ENCODE measurements around the gene SDK1.

DNA sequence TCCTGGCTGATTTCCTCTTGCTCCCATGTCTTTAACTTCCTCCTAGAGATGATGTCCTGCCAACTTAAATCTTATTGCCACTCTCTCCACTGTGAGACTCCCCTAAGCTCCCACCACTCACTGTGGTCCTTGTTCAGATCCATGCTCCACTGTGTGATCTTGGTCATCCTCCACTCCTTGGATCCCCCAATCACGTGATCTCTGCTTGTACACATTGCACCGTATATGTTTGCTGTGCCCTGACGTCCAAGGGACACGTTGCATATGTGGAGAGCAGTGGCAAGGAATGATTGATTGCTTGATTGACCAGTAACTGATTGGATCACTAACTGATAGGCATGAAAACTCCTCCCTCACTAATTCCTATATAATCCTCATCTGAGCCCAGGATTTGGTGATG lies 395.1 kb downstream of the SDK1 start:
- TF ChIP-seq, protein P1, sequence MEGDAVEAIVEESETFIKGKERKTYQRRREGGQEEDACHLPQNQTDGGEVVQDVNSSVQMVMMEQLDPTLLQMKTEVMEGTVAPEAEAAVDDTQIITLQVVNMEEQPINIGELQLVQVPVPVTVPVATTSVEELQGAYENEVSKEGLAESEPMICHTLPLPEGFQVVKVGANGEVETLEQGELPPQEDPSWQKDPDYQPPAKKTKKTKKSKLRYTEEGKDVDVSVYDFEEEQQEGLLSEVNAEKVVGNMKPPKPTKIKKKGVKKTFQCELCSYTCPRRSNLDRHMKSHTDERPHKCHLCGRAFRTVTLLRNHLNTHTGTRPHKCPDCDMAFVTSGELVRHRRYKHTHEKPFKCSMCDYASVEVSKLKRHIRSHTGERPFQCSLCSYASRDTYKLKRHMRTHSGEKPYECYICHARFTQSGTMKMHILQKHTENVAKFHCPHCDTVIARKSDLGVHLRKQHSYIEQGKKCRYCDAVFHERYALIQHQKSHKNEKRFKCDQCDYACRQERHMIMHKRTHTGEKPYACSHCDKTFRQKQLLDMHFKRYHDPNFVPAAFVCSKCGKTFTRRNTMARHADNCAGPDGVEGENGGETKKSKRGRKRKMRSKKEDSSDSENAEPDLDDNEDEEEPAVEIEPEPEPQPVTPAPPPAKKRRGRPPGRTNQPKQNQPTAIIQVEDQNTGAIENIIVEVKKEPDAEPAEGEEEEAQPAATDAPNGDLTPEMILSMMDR (conservative IDR thresholded peaks at IDR 0.05; ENCODE audit: low read length) = no peak
- TF ChIP-seq EZH2phosphoT487 (IDR thresholded peaks at IDR 0.05; ENCODE audit: borderline replicate concordance, low read depth, low read length) = no peak

Data from OCI-LY7 (cell line).